Suprapubic skin (tissue), 3 donors: ENCODE measurements around the gene DTNA.

Experiments used
- CTCF ChIP-seq, 2 donors: fragments of 200-600 bp in 1 of 2; fragments of 450-650 bp in 1 of 2; sonication (generic) in 1 of 2; IDR thresholded peaks; one replicate each; pipeline ENCODE4 v1.5.1; 2016 to 2019; ENCODE audit warnings: antibody characterized with exemption in 2 of 2, mild to moderate bottlenecking in 1 of 2, moderate library complexity in 1 of 2
- POLR2A ChIP-seq, 2 donors: fragments of 450-650 bp; IDR thresholded peaks; one replicate each; pipeline ENCODE4 v1.6.1; 2017; ENCODE audit warnings: antibody characterized with exemption in 2 of 2, mild to moderate bottlenecking in 2 of 2, moderate library complexity in 2 of 2

DNA sequence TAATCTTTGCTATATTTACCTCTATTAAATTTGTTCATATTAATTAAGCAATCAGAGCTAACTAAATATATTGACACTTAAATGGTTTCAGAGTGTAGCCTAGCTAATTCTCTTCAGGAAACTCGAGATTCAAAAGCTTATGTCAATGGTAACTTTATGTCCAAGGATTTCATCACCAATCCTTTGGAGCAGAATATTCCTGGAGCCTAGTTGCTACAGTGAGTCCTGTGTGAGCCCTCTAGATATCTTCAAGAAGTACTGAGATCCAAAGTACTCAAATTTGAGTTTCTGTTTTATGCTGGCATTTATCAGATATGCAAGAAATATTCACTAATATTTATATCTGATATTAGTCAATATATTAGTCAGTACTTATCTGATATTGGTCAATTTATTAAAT is 31.3 kb downstream of the DTNA start:
- TF ChIP-seq CTCF (IDR thresholded peaks at IDR 0.05), result no peak
- TF ChIP-seq POLR2A (IDR thresholded peaks at IDR 0.05), result no peak
